OCI-LY1 (cell line): ENCODE results near the gene ACE.

Source experiments
- EZH2 ChIP-seq: fragments of 200-600 bp; sonication (generic), shearing (Covaris generic); IDR thresholded peaks from 2 replicates; pipeline ENCODE4 v1.8.0; 2017; ENCODE audit warnings: borderline replicate concordance, mixed run types, mild to moderate bottlenecking, antibody characterized with exemption, low read length, moderate library complexity, mixed read lengths
- TF ChIP-seq, protein P1 (sequence below): fragments of 200-600 bp; sonication (generic), shearing (Covaris generic); IDR thresholded peaks from 2 replicates; pipeline ENCODE4 v1.5.1; 2017; ENCODE audit warnings: mild to moderate bottlenecking, antibody characterized with exemption, low read length, moderate library complexity, mixed read lengths

DNA sequence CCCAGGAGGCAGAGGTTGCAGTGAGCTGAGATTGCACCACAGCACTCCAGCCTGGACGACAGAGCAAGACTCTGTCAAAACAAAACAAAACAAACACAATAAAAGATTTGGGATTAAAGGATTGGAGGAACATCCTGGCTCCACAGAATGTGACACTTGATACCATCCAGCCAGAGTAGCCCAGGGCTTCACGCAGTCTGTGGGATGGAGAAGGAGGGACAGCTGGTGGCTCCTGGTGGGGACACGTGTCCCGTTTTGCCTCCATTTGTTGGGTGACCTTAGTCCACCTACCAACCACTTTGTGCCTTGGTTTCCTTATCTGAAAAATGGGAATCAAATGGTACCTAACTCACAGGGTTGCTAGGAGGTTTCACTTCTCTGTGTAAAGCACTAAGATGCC is 18.4 kb upstream of the ACE start:
- TF ChIP-seq, protein P1, sequence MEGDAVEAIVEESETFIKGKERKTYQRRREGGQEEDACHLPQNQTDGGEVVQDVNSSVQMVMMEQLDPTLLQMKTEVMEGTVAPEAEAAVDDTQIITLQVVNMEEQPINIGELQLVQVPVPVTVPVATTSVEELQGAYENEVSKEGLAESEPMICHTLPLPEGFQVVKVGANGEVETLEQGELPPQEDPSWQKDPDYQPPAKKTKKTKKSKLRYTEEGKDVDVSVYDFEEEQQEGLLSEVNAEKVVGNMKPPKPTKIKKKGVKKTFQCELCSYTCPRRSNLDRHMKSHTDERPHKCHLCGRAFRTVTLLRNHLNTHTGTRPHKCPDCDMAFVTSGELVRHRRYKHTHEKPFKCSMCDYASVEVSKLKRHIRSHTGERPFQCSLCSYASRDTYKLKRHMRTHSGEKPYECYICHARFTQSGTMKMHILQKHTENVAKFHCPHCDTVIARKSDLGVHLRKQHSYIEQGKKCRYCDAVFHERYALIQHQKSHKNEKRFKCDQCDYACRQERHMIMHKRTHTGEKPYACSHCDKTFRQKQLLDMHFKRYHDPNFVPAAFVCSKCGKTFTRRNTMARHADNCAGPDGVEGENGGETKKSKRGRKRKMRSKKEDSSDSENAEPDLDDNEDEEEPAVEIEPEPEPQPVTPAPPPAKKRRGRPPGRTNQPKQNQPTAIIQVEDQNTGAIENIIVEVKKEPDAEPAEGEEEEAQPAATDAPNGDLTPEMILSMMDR = no peak
- no peak for TF ChIP-seq EZH2
